Putamen (tissue), 1 donor: ENCODE data around the gene FBXL20.
"Not testable (repeated sequence)": the region's sequence is repeated elsewhere in the genome, so short reads cannot be mapped to it uniquely, and the experiment has no call there.

Experiments
- DNase-seq: peaks from one replicate; pipeline ENCODE4 v3.0.0-alpha.2; 2016; ENCODE audit warnings: low spot score

The FBXL20 gene

DNA sequence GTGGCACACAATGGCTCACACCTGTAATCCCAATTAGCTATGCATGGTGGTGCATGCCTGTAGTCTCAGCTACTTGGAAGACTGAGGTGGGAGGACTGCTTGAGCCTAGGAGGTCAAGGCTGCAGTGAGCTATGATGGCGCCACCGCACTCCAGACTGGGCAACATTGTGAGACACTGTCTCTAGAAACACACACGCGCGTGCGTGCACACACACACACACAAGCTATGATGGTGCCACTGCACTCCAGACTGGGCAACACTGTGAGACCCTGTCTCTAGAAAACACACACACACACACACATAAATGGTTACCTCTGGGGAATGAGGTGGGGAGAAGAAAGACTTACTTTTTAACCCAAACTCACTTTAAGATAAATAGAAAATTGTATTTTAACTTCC is 16.4 kb downstream of the FBXL20 start:
- no peak for DNase-seq

DNA sequence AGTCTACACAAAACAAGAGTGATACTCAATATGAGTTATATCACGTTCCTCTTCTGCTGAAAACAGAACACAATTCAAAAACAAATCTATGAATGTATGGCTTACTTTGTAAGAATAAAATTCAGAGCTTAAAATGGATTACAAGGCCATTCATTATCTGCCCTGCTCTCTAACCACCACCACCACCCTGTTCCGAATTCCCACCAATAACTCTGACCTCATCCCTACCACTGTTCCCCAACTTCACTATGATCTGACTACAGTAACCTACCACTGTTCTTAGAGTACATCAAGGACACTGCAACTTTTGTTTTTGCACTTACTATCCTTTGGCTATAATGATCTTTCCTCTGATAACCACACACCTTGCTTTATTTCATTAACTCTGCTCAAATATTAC is 21.3 kb downstream of the FBXL20 start:
- DNase-seq = no peak

DNA sequence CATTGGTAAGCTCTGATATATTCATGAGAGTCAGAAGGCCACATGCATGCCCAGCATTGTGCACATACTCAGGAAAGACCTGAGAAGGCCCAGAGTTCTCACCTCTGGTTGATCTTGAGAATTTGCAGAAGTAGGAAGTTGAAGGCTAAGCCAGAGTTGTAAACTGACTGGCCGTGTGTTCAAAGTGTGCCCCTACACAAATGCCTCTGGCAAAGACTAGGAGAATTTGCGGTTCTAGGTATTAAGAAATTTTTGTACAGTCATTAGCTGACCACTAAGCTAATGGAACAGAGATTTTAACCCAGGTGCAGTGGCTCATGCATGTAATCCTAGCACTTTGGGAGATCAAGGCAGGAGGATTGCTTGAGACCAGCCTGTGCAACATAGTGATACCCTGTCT is 25.0 kb downstream of the FBXL20 start:
- DNase-seq = no peak

DNA sequence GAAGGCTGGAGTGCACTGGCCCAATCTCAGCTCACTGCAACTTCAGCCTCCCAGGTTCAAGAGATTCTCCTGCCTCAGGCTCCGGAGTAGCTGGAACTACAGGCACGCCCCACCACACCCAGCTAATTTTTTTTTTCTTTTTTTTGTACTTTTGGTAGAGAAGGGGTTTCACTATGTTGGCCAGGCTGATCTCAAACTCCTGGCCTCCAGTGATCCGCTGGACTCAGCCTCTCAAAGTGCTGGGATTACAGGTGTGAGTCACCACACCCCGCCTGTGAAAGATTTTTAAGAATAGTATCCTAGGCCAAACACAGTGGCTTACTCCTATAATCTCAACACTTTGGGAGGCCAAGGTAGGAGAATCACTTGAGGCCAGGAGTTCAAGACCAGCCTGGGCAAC is 33.6 kb downstream of the FBXL20 start:
- not testable (repeated sequence) for DNase-seq

DNA sequence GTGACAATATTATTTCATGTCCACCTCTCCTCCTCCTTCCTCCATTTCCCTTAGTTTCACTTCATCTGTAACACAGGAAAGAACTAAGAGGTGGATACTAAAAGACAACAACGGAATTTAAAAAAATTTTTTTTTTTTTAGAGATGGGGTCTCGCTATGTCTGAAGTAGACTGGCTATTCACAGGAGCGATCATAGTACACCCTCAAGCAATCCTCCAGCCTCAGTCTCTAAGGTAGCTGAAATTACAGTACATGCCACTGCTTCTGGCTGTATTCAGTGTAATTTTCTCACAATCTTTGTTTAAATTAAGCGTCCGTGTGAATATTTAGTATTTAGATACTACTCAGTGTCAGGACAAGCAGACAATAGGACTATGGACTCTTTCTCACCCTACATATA is 35.6 kb downstream of the FBXL20 start:
- no peak for DNase-seq

DNA sequence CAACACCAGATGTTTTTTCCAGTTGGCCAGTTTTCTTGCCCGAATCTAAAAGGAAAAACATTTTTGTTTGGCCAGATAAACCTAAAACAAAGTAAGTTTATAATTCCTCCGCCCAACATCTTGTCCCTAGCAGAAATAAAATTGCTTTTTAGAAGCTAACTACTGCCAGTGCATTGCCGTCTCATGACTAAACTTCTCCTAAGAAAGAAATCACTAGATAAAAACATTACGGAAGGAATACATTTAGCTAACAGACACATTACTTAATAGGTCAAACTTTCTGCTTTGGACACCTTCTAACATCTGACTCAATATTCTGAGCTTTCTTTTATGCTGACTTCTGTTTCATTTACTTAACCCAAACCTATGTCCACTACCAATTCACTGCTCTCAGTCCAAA is 36.2 kb downstream of the FBXL20 start:
- no peak for DNase-seq

DNA sequence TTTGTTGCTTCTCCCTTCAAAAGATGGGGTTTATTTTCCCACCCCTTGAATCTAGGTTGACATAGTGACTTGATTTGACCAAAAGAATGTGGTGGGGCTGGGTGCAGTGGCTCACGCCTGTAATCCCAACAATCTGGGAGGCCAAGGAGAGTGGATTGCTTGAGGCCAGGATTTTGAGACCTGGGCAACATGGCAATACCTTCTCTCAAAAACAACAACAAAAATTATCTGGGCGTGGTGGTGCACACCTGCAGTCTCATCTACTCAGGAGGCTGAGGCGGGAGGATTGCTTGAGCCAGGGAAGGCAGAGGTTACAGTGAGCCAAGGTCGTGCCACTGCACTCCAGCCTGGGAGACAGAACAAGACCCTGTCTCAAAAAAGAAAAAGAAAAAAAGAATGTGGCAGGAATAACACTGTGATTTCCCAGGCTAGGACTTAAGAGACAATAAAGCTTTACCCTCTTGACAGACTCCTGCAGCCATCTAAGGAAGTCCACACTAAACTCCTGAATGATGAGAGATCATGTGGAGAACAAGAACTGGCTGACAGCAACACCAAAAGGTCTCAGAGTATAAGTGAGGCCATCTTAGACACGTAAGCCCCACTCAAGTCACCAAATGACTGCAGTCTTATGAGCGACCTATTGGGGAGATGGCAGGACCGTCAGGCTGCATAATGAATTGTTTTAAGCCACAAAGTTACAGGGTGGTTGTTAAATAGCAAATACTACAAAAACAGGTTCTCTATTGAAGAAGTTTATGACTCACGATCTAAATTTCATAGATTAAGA is 37.0 kb downstream of the FBXL20 start:
- no peak for DNase-seq

DNA sequence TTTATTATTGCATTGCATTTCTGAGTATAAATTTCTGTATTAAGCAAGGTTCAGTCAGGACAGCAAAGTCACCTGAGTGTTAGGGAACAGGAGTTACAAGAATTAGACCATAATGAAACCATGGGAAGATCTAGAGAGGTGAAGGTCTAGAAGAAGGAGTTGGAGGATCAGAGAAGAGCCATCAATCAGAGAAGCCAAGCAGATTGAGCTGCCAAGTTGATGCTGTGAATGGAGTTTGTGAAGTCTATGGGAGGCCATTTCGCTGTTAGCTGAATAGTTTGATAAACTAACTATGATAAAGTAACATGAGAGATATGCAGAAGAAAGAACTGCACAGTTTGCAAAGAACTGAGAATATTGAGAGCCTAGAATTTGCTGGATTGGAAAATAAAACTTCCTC is 40.4 kb downstream of the FBXL20 start:
- DNase-seq = no peak

DNA sequence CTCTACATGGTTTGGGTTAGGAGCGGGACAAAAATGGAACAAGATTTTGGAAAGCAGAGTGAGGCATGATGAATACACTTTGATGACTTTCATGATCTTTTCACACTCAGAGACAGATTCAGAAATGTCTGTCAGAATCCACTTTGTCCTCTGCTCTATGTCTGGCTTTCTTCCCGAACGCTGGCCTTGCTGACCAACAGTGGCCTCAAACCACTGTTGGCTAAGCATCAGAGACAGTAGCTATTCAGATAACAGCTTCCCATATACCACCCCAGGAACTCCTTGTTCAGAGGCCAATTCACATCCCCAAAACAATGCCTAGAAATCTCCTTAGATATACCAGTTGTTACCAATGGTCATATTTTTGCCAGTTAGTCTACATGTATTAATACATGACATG is 40.9 kb downstream of the FBXL20 start:
- peak; percentile 44 for DNase-seq

DNA sequence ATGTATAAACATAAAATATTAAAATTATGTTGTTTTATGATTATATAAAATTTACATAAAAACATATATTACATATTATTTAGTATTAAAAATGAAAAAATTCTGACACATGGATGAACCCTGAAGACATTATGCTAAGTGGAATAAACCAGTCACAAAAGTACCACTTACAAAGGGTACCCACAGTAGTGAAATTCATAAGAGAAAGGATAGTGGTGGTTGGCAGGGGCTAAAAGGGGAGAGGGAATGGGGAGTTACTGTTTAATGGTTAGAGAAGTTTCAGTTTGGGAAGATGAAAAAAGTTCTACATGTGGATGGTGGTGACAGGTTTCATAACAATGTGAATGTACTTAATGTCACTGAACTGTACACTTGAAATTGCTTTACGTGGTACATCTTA is 41.4 kb downstream of the FBXL20 start:
- DNase-seq = no peak

DNA sequence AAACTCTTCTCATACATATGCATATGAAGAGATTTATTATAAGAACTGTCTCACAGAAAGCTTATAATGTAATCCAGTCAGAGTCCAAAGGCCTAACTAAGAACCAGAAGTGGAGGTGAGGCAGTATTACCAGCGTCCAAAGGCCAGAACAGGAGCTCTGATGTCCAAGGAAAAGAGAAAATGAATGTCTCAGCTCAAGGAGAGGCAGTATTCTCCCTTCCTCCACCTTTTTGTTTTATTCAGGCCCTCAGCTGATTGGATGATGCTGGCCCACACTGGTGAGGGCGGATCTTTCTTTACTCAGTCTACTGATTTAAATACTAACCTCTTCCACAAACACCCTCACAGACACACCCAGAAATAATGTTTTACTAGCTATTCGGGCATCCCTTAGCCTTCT is 43.4 kb downstream of the FBXL20 start:
- DNase-seq = no peak

DNA sequence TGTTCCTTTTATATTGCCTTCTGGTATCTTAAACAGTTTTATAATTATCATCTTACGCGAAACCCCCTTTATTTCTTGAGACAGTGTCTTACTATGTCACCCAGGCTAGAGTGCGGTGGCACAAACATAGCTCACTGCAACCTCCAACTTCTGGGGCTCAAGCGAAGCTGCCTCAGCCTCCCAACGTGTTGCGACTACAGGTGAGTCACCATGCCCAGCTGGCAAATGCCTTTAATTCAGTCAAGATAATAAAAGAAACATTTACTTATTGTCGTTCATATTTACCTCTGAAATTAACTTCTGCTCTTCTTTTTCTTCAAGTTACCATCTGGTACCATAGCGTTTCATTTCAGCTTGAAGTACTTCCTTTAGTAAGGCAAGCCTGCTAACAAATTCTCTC is 43.9 kb downstream of the FBXL20 start:
- DNase-seq = no peak

DNA sequence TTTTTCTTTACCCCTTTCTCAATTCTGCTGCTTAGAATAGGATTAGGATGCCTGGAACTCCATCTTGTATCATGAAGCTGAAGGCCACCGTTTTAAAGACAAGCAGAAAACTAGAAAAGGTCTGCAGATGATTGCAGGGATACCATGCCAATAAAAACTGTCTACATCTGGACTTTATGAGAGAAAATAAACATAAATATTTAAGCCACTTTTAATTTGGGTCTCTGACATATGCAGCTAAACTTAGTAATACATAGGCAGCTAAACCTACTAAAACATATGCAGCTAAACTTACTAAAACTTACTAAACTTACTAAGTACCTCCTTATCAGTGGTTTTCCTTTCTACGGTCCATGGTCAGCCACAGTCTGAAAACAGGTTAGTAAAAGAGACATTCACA is 48.4 kb downstream of the FBXL20 start:
- no peak for DNase-seq

DNA sequence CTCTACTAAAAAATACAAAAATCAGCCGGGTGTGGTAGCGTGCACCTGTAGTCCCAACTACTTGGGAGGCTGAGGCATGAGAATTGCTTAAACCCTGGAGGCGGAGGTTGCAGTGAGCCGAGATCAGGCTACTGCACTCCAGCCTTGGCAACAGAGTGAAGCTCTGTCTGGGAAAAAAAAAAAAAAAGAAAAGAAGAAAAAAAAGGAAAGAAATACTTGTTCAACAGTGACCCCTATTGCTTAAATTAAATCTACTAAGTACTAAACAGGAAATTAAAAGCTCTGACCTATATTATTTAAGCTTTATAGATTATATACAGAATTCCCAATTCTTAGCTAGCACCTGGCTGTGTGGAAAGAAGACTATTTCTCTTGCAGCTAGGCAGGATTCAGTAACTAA is 48.9 kb downstream of the FBXL20 start:
- no peak for DNase-seq

DNA sequence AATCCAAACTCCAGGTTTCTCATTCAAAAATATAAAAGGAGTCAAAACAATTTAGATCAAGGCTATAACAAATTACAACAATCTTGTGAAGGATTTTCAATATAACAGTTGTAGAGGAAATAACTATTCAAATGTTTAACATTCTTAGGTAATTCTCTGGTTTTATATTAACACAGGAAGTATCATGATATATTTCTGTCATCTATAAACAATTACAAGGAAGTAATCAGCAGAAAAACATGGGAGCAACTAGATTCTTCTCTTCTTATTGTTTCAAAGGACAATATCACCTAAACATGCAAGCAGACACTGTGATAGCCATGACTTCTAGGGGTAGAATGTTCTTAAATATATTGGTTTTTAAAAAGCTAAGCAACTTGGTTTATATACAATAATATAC is 49.9 kb downstream of the FBXL20 start:
- DNase-seq = no peak

DNA sequence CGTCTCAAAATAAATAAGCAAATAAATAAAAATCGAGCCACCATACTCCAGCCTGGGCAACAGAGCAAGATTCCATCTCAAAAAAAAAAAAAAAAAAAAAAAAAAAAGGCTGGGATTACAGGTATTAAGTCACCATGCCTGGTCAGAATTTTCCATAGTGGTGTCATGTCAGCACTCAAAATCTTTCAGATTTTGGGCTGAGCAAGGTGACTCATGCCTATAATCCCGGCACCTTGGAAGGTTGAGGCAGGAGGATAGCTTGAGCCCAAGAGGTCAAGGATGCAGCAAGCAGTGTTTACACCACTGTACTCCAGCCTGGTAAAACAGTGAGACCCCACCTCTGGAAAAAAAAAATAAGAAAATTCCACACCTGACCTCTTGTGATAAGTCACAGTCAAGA is 52.2 kb downstream of the FBXL20 start:
- DNase-seq = no peak

DNA sequence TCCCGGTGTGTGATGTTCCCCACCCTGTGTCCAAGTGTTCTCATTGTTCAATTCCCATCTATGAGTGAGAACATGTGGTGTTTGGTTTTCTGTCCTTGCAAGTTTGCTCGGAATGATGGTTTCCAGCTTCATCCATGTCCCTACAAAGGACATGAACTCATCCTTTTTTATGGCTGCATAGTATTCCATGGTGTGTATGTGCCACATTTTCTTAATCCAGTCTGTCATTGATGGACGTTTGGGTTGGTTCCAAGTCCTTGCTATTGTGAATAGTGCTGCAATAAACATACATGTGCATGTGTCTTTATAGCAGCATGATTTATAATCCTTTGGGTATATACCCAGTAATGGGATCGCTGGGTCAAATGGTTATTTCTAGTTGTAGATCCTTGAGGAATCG is 54.6 kb downstream of the FBXL20 start:
- DNase-seq = not testable (repeated sequence)

DNA sequence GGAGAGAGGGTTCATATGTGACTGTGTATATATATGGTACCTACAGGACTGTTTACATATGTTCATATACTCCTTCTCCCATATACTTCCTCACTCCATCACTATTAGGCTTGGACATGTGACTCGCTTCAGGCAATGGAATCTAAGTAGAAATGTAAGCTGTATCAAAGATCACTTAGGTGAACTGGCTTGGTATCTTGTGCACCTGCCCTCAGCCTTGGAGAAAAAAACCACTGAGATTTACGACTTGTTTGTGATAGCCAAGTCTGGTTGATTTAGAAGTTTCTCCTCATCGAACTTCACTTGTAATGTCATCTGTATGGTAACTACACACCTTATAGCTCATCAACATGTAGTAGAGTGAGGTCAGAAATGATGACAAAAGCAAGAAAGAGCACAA is 59.9 kb downstream of the FBXL20 start:
- no peak for DNase-seq

DNA sequence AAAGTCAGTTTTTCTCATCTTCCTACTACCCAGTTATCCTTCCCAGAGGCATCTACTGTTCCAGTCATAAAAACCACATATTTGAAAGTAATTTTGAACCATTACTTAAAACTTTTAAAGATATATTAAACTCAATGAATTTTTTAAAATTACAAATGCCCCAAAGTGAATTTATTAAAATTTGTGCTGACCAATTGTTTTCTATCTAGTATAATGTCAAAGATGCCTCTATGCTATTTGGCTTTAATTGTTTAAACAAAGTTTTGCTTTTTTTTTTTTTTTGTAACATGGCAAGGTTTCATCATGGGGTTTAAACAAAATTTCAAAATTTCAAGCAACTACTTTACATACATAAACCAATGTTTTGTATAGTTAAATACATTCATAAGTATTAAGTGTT is 60.7 kb downstream of the FBXL20 start:
- no peak for DNase-seq

DNA sequence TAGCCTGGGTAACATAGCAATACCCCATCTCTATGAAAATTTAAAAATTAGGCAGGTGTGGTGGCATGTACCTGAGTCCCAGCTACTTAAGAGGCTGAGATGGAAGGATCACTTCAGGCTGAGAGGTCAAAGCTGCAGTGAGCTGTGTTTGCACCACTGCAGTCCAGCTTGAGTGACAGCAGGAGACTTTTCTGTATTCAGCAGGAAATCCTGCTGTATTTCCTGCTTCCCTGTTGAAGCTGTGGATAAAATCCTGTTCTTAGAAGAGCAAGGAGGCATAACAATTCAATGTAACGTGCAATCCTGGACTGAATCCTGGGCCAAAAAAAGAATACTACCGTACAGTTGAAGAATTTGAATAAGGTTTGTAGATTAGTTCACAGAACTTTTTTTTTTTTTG is 62.2 kb downstream of the FBXL20 start:
- DNase-seq = no peak

DNA sequence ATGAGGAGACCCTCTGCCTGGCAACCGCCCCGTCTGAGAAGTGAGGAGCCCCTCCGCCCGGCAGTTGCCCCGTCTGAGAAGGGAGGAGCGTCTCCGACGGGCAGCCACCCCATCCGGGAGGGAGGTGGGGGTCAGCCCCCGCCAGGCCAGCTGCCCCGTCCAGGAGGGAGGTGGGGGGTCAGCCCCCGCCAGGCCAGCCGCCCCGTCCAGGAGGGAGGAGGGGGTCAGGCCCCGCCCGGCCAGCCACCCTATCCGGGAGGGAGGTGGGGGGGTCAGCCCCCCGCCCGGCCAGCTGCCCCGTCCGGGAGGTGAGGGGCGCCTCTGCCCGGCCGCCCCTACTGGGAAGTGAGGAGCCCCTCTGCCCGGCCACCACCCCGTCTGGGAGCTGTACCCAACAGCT is 63.8 kb downstream of the FBXL20 start:
- DNase-seq = not testable (repeated sequence)

DNA sequence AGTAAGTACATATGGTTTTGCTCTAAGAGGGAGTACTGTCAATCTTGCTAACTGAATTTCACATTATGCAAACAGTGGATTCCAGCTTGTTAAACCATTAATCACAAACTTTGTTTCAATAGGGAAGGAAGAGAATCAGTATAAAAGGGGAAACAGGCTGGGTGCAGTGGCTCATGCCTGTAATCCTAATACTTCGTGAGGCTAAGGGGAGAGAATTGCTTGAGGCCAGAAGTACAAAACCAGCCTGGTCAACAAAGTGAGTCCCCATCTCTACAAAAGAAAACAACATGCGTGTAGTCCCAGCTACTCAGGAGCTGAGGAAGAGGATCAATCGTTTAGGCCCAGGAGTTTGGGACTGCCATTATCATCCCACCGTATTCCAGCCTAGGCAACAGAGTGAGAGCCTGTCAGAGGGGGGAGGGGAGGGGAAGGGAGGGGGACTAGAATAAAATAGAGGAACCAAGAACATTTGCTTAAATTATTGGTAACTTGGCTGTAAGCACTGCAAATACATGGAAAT is 65.7 kb downstream of the FBXL20 start:
- DNase-seq = peak; percentile 6

DNA sequence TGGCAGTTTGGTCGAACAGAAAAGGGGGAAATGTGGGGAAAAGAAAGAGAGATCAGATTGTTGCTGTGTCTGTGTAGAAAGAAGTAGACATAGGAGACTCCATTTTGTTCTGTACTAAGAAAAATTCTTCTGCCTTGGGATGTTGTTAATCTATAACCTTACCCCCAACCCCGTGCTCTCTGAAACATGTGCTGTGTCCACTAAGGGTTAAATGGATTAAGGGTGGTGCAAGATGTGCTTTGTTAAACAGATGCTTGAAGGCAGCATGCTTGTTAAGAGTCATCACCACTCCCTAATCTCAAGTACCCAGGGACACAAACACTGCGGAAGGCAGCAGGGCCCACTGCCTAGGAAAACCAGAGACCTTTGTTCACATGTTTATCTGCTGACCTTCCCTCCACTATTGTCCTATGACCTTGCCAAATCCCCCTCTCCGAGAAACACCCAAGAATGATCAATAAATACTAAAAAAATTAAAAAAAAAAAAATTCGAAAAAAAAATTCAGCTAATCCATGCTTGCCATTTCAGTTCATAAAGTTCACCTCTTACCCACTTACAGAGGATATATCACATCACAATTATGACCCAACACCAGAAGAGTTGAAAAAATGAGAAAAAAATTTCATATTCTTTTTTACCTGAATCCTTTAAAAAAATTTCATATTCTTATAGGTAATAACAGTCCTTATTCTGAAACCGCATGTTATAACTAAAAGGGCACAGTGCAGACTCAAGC is 67.2 kb downstream of the FBXL20 start:
- not testable (repeated sequence) for DNase-seq

DNA sequence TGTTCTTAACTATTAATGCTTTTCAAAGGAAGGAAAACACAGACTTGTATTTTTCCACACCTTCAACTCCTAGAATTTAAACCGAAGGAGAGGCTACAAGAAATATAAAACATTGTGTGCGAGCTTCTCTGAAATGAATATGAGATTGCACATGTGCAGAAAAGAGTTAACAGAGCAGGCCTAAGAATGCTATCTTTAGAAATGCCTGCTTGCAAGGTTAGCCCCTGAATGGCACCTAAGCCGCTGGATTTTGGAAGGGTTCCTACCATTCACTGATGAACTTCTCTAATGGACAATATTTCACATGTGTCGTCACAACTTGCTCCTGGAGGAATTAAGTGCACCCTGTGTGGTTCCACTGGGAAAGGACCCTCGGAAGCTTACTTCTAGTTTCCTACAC is 69.3 kb downstream of the FBXL20 start:
- DNase-seq = no peak
